COLO829 (cell line): ENCODE data around the gene TCF7L2.

Experiments used
- DNase-seq: peaks from one replicate; pipeline ENCODE4 v3.0.0; 2012; ENCODE audit warnings: low spot score

The TCF7L2 gene

GRCh38 chr10:113067501-113067900 is 117.5 kb downstream of the TCF7L2 start:
- DNase-seq = no peak

- DNase-seq = no peak
These were observed 118.3 kb downstream of the TCF7L2 start for GRCh38 chr10:113068178-113068890.

GRCh38 chr10:113069595-113069994 is 119.5 kb downstream of the TCF7L2 start:
- DNase-seq = peak; percentile 63

- no peak for DNase-seq
These were observed 121.4 kb downstream of the TCF7L2 start for GRCh38 chr10:113071446-113071845.

DNA sequence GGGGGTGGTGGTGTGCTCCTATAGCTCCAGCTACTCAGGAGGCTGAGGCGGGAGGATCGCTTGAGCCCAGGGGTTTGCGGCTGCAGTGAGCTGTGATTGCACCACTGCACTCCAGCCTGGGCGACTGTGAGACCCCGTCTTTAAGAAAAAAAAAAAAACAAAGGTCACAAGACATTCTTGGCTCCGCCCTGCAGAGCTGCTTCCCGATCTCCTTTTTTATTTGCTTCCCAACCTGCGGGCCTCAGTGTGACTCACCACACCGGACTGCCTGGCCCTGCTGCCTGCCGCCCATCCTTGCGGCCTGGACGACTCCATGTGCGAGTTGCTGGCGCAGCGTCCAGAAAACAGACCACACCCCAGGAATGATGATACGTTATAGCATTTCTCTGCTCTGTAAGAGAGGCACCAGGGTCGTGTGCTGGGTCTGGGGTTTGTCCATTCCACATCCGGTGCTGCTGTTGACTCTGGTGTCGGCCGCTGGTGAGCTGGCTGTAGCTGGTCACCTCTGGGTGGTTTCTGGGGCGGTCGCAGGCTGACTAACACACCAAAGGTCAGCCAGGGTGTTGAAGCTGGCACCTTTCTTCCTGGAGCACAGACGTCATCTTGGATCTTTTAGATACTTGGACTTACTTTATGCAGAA is 123.6 kb downstream of the TCF7L2 start:
- DNase-seq = no peak

DNA sequence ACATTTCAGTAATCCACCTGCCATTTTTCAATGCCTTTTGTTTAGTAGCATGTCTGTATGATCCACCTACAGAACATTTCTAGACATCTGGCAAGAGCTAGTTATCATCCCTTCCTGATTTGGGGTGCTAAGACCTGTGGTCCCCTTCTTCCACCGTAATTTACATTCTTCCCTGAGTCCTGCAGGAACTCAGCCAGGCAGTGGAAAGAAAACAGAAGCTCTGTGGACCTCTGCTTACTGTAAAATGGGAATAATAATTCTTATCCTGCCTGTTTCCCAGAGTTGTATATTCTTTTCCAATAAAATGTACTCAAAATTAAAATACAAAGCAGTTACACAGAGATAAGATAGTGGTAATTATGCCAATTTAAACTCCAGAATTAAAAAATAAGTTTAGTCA is 126.9 kb downstream of the TCF7L2 start:
- no peak for DNase-seq

DNA sequence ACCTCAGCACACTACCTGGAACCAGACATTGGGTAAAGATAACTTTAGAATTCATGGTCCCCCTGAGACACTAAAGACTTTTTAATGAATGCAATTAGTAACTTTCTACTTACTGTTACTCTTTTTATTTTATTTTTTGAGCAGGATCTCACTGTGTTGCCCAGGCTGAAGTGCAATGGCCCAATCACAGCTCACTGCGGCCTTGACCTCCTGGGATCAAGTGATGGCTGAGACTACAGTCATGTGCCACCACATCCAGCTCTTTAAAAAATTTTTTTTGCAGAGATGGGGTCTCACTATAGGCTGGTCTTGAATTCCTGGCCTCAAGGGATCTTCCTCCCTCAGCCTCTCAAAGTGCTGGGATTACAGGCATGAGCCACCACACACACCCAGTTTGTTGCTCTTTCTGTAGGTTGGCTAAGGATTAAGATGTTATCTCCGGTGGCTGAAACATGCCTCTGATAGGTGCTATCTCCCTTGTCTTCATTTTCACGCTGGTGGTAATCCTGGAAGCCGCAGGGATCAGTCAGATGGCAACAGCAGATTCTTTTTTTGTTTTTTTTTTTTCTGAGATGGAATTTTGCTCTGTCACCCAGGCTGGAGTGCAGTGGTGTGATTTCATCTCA is 128.3 kb downstream of the TCF7L2 start:
- no peak for DNase-seq

GRCh38 chr10:113080061-113080924 is 130.2 kb downstream of the TCF7L2 start:
- DNase-seq = no peak

DNA sequence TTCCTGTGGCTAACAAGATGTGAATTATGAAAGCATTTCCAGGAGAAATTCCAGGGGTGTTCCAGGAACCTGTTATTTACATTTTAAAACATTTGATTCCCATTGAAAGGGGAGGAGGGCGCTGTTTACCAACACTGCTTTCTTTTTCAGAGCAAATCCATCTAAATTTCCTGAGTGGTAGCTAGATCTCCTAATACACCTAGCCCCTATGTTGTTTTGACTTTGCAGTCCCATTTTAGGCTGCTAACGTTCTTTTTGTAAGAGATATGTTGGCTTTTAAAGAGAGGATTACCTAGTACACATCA is 130.8 kb downstream of the TCF7L2 start:
- no peak for DNase-seq

- no peak for DNase-seq
These were observed 134.0 kb downstream of the TCF7L2 start for GRCh38 chr10:113084031-113084430.

DNA sequence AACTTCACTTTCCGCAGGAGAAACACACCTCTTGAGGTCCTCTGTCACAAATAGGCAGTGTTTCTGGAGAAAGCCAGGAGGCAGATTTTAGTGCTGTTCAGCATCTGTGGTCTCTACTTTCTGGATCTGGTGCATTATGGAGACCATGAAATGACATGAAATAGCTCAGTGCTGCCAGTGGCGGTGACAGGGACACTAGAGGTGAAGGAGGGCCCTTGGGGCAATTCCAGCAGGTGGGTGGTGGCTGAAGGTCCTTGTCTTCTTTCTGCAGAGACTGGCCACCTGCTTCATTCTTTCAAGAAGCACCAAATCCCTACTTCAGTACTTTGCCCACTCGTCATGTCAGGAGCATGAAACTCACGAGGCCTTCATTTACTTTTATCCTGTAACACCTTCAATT is 135.7 kb downstream of the TCF7L2 start:
- no peak for DNase-seq

- DNase-seq = no peak
These were observed 136.2 kb downstream of the TCF7L2 start for GRCh38 chr10:113086282-113086681.

- DNase-seq = peak; percentile 76
These were observed 137.3 kb downstream of the TCF7L2 start for GRCh38 chr10:113087165-113088029.

DNA sequence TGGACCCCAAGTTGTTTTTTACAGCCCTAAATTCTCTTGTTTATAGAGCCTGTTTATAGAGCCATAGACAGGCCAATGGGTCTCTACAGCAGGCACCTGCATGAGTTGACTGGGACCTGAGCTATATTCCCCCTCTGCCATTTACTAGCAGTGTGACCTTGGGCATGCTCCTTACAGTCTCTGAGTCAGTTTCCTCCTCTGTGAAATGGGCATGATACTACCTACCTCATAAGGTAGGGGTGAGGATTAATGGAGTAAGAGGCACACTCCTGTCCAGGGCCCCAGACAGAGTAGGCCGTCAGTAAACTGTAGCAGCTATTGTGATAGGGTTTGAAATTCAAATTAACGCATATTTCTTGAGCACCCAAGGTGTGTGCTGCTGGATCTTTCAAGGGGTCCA is 138.1 kb downstream of the TCF7L2 start:
- no peak for DNase-seq

DNA sequence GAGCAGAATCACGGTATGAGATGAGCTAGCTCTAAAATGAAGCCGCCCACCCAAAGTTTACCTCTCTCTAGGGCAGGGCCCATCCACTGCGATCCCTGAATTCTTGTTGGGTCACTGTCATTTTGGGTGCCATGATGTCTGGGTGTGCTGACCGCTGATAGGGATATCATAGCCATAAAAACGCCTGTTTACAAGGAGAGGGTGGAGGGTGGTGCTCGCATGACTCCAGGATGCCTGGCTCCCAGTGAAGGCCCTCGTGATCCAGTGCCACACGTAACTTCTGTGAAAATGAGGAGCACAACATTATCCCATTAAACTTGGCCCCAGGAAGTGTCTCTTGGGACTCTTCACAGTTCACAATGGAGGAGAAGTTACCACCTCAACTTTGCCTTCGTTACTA is 139.5 kb downstream of the TCF7L2 start:
- DNase-seq = no peak

GRCh38 chr10:113091920-113092319 is 141.9 kb downstream of the TCF7L2 start:
- DNase-seq = no peak

GRCh38 chr10:113093188-113094113 is 143.4 kb downstream of the TCF7L2 start:
- DNase-seq = no peak

- DNase-seq = no peak
These were observed 144.1 kb downstream of the TCF7L2 start for GRCh38 chr10:113094114-113094486.

- no peak for DNase-seq
These were observed 145.5 kb downstream of the TCF7L2 start for GRCh38 chr10:113095419-113096127.
